ENCODE measurements around the gene HERC3. TPM values are rescaled to one million over a fixed set of nuclear protein-coding genes. Genes with fewer than 3 reads are reported as not detected.

Gene HERC3
- total and polyA plus RNA-seq, 10 of the 15 experiments (the other 5 are each of a cell fraction or from before 2014, with no cell fraction given): 0.52 to 18.2 (median 2.8) TPM

- intact Hi-C loops (cut with micrococcal nuclease; ENCODE audit: unreplicated experiment): no loop called here
- in situ Hi-C loops (cut with MboI): no loop called here
- no peak for ATAC-seq
- RAD21 ChIA-PET (ENCODE audit: unreplicated experiment): no interaction called here
- H2AFZ ChIP-seq (ENCODE audit: control insufficient read depth, low read depth, low read length): no peak overlapping the region
- TF ChIP-seq KAT2A (conservative IDR thresholded peaks at IDR 0.05; ENCODE audit: control insufficient read depth, low read depth, low read length): no peak
- CTCF ChIA-PET: interaction anchor here (1.3 to 1.9 kb wide), 2 partner anchors 36 to 192 kb away, joined by 3 to 7 read pairs; no protein-coding TSS in a partner anchor
- H4K20me1 ChIP-seq (ENCODE audit: control insufficient read depth, insufficient read depth): no peaks in the 10 kb centered on the region
- no peaks in the 10 kb centered on the region for H3K27me3 ChIP-seq (replicated peaks in 1 of 2; ENCODE audit: control insufficient read depth in 2 of 2, insufficient read depth in 2 of 2, low read length in 1 of 2)
- no peak overlapping the region for H3K4me3 ChIP-seq
- POLR2A ChIA-PET: no interaction called here
- SMC1A ChIA-PET (ENCODE audit: uncharacterized antibody, unreplicated experiment): interaction anchor here (1.2 to 1.9 kb wide), 3 partner anchors 8 to 192 kb away, joined by 3 to 7 read pairs (median 4); no protein-coding TSS in a partner anchor
- WGBS (ENCODE audit: insufficient coverage, insufficient replicate concordance, low lambda C conversion rate, missing lambda C conversion rate): 94% methylated on average over 4 of the region's 4 CpGs
- DNase-seq (ENCODE audit: low read depth, low spot score): no peak
- no peaks in the 10 kb centered on the region for H3K79me2 ChIP-seq (ENCODE audit: control insufficient read depth, insufficient read depth, low read length)
- H3K4me2 ChIP-seq (ENCODE audit: control insufficient read depth, insufficient read depth): no peak overlapping the region
- no peaks in the 10 kb centered on the region for H3K4me1 ChIP-seq (ENCODE audit: control insufficient read depth, insufficient read depth, low read length)
- H3K27ac ChIP-seq (ENCODE audit: control insufficient read depth, insufficient read depth): no peak overlapping the region
- FAIRE-seq: no peak
- H3K9me3 ChIP-seq (replicated peaks; ENCODE audit: control insufficient read depth, insufficient read depth, low read length): no peaks in the 10 kb centered on the region
- no peaks in the 10 kb centered on the region for H3K36me3 ChIP-seq (ENCODE audit: control insufficient read depth in 2 of 2, insufficient read depth in 2 of 2, low read length in 1 of 2)
- BruUV-seq (replicated peaks): no TSS peak
- H3K9ac ChIP-seq (ENCODE audit: control insufficient read depth, insufficient read depth, low read length): no peak overlapping the region
These were observed 139.1 kb downstream of the HERC3 start for GRCh38 chr4:88731381-88731780.

GRCh38 chr4:88732714-88733368, 140.6 kb downstream of the HERC3 start:
- Histone ChIP-seq H2AFZ (ENCODE audit: control insufficient read depth, low read depth, low read length) (no peak overlapping the region), H3K4me3 (no peak overlapping the region), H3K9ac (ENCODE audit: control insufficient read depth, insufficient read depth, low read length) (no peak overlapping the region), H4K20me1 (ENCODE audit: control insufficient read depth, insufficient read depth) (no peaks in the 10 kb centered on the region), H3K9me3 (replicated peaks; ENCODE audit: control insufficient read depth, insufficient read depth, low read length) (no peaks in the 10 kb centered on the region), H3K4me1 (ENCODE audit: control insufficient read depth, insufficient read depth, low read length) (no peaks in the 10 kb centered on the region), H3K36me3 (ENCODE audit: control insufficient read depth in 2 of 2, insufficient read depth in 2 of 2, low read length in 1 of 2) (no peaks in the 10 kb centered on the region), H3K27me3 (replicated peaks in 1 of 2; ENCODE audit: control insufficient read depth in 2 of 2, insufficient read depth in 2 of 2, low read length in 1 of 2) (no peaks in the 10 kb centered on the region), H3K27ac (ENCODE audit: control insufficient read depth, insufficient read depth) (no peak overlapping the region), H3K4me2 (ENCODE audit: control insufficient read depth, insufficient read depth) (no peak overlapping the region), H3K79me2 (ENCODE audit: control insufficient read depth, insufficient read depth, low read length) (no peaks in the 10 kb centered on the region)
- ChIA-PET POLR2A (interaction anchor here (0.5 kb wide), 1 partner anchor 274 kb away, joined by 3 read pairs; no protein-coding TSS in a partner anchor), CTCF (interaction anchor here (0.7 to 1.3 kb wide), 2 partner anchors 37 to 53 kb away, joined by 3 read pairs; no protein-coding TSS in a partner anchor), SMC1A (ENCODE audit: uncharacterized antibody, unreplicated experiment) (interaction anchor here (1.1 to 1.9 kb wide), 3 partner anchors 10 to 193 kb away, joined by 3 to 7 read pairs (median 4); no protein-coding TSS in a partner anchor), RAD21 (ENCODE audit: unreplicated experiment) (no interaction called here)
- FAIRE-seq (no peak), DNase-seq (ENCODE audit: low read depth, low spot score) (no peak), ATAC-seq (no peak)
- BruUV-seq (replicated peaks): no TSS peak
- WGBS (ENCODE audit: insufficient coverage, insufficient replicate concordance, low lambda C conversion rate, missing lambda C conversion rate): 86% methylated on average over 5 of the region's 5 CpGs
- in situ Hi-C loops (cut with MboI): no loop called here
- intact Hi-C loops (cut with micrococcal nuclease; ENCODE audit: unreplicated experiment): loop anchor here (2.0 kb wide), 1 partner anchor 42 kb away; no protein-coding TSS in a partner anchor
- TF ChIP-seq NR2F1 (conservative IDR thresholded peaks at IDR 0.05): no peak
